ENCODE data around the gene MIXL1.

Gene MIXL1

GRCh38 chr1:226186124-226187018 lies 37.1 kb upstream of the MIXL1 start, which contains the start of gene ACBD3:
ACBD3 (minus strand) TSS chr1:226186741; CDS start chr1:226186675, 66 bp downstream.
- Histone ChIP-seq H4K91ac (ENCODE audit: low read depth, low read length) (peak within 1 kb of the TSS; percentile 98), H3K4me1 (ENCODE audit: control insufficient read depth in 1 of 2, insufficient read depth in 2 of 2, low read length in 2 of 2) (peaks cover 4 to 6% of the 10 kb centered on the region in 2 experiments), H3K79me2 (ENCODE audit: control insufficient read depth, insufficient read depth, low read length, poor library complexity) (peaks cover 21% of the 10 kb centered on the region), H3K79me1 (ENCODE audit: low read length) (peaks cover 10% of the 10 kb centered on the region), H3K9ac (ENCODE audit: low read length) (peak within 1 kb of the TSS; percentile 97), H2AFZ (ENCODE audit: insufficient read depth, low read length, poor library complexity) (peak within 1 kb of the TSS; percentile 96), H3K14ac (ENCODE audit: low read length) (peak within 1 kb of the TSS; percentile 98), H4K12ac (ENCODE audit: low read depth, low read length) (peak within 1 kb of the TSS; percentile 98), H3K23ac (ENCODE audit: low read length) (no peak within 1 kb of the TSS), H3K18ac (ENCODE audit: low read length) (peak within 1 kb of the TSS; percentile 91), H4K8ac (ENCODE audit: low read depth, low read length) (peak within 1 kb of the TSS; percentile 98), H2AK5ac (ENCODE audit: low read length) (peak within 1 kb of the TSS; percentile 19), H3K4me2 (ENCODE audit: low read length) (peak within 1 kb of the TSS; percentile 83), H2BK120ac (ENCODE audit: insufficient read depth, low read length, poor library complexity) (peak within 1 kb of the TSS; percentile 91), H3K4me3 (ENCODE audit: low read depth, low read length) (peak within 1 kb of the TSS; percentile 96), H2BK12ac (ENCODE audit: low read length) (peak within 1 kb of the TSS; percentile 5), H2BK5ac (ENCODE audit: low read depth, low read length, poor library complexity) (peak within 1 kb of the TSS; percentile 91), H3K36me3 (ENCODE audit: control insufficient read depth in 1 of 2, insufficient read depth in 2 of 2, low read length in 2 of 2) (peaks cover 0 to 3% of the 10 kb centered on the region in 2 experiments), H3K27ac (ENCODE audit: low read depth, low read length) (peak within 1 kb of the TSS; percentile 92), H3K27me3 (ENCODE audit: insufficient read depth, low read length) (no peaks in the 10 kb centered on the region), H3K9me3 (ENCODE audit: insufficient read depth, low read depth, low read length) (no peaks in the 10 kb centered on the region), H3K4ac (ENCODE audit: low read depth, low read length) (peak within 1 kb of the TSS; percentile 99)
- peak; percentile 77 to 86 for DNase-seq
- WGBS (ENCODE audit: extremely low coverage, insufficient coverage, insufficient read length), result no CpG with 5 or more reads among the region's 75 CpGs

DNA sequence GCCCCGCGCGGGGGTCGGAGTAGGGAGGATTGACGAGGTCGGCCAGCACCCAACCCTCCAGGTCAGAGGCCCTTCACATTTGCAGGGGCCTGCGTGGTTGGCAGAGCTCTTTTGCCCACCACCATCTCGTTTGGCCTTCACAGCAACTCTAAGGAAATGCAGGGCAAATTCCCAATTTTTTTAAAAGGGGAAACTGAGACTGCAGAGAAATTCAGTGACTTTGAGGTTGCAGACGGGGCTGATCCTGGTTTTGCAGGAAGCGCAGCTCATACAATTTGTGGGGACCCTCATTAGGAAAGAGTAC lies 36.5 kb upstream of the MIXL1 start:
- WGBS (ENCODE audit: extremely low coverage, insufficient coverage, insufficient read length), result no CpG with 5 or more reads among the region's 10 CpGs
- H2BK5ac ChIP-seq (ENCODE audit: low read depth, low read length, poor library complexity), result peak overlapping the region; percentile 67
- peaks cover 4 to 6% of the 10 kb centered on the region in 2 experiments for H3K4me1 ChIP-seq (ENCODE audit: control insufficient read depth in 1 of 2, insufficient read depth in 2 of 2, low read length in 2 of 2)
- peak overlapping the region; percentile 91 for H3K18ac ChIP-seq (ENCODE audit: low read length)
- H3K27me3 ChIP-seq (ENCODE audit: insufficient read depth, low read length), result no peaks in the 10 kb centered on the region
- peak overlapping the region; percentile 96 for H3K4me3 ChIP-seq (ENCODE audit: low read depth, low read length)
- peaks cover 18% of the 10 kb centered on the region for H3K79me2 ChIP-seq (ENCODE audit: control insufficient read depth, insufficient read depth, low read length, poor library complexity)
- H2BK12ac ChIP-seq (ENCODE audit: low read length), result no peak overlapping the region
- H3K23ac ChIP-seq (ENCODE audit: low read length), result no peak overlapping the region
- peak overlapping the region; percentile 96 for H2AFZ ChIP-seq (ENCODE audit: insufficient read depth, low read length, poor library complexity)
- peak overlapping the region; percentile 98 for H4K91ac ChIP-seq (ENCODE audit: low read depth, low read length)
- H3K4ac ChIP-seq (ENCODE audit: low read depth, low read length), result peak overlapping the region; percentile 76
- peak overlapping the region; percentile 86 for H3K14ac ChIP-seq (ENCODE audit: low read length)
- H4K12ac ChIP-seq (ENCODE audit: low read depth, low read length), result peak overlapping the region; percentile 98
- peaks cover 0 to under 1% of the 10 kb centered on the region in 2 experiments for H3K36me3 ChIP-seq (ENCODE audit: control insufficient read depth in 1 of 2, insufficient read depth in 2 of 2, low read length in 2 of 2)
- no peaks in the 10 kb centered on the region for H3K9me3 ChIP-seq (ENCODE audit: insufficient read depth, low read depth, low read length)
- H2BK120ac ChIP-seq (ENCODE audit: insufficient read depth, low read length, poor library complexity), result peak overlapping the region; percentile 61
- peak overlapping the region; percentile 83 for H3K4me2 ChIP-seq (ENCODE audit: low read length)
- H3K27ac ChIP-seq (ENCODE audit: low read depth, low read length), result peak overlapping the region; percentile 62
- peaks cover 10% of the 10 kb centered on the region for H3K79me1 ChIP-seq (ENCODE audit: low read length)
- peak overlapping the region; percentile 77 for H3K9ac ChIP-seq (ENCODE audit: low read length)
- no peak overlapping the region for H2AK5ac ChIP-seq (ENCODE audit: low read length)
- peak overlapping the region; percentile 98 for H4K8ac ChIP-seq (ENCODE audit: low read depth, low read length)
- DNase-seq, result no peak

DNA sequence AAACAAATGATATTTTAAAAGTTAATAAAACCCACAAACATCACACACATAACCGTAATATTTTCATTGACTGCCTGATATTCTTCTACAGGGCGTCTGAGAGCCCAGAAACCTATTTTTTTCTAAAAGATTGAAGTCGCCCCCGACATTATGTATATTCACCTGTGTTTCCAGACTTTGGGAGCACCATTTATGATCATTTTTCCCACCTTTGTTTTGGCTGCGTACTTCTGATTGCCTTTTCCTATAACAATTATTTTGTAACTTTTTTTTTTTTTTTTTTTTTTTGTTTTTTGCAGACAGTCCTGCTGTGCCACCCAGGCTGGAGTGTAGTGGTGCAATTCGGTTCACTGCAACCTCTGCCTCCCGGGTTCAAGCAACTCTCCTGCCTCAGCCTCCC lies 36.1 kb upstream of the MIXL1 start:
- Histone ChIP-seq H4K8ac (ENCODE audit: low read depth, low read length) (no peak overlapping the region), H3K79me1 (ENCODE audit: low read length) (peaks cover 10% of the 10 kb centered on the region), H2AK5ac (ENCODE audit: low read length) (no peak overlapping the region), H4K12ac (ENCODE audit: low read depth, low read length) (no peak overlapping the region), H4K91ac (ENCODE audit: low read depth, low read length) (no peak overlapping the region), H3K27me3 (ENCODE audit: insufficient read depth, low read length) (no peaks in the 10 kb centered on the region), H3K18ac (ENCODE audit: low read length) (no peak overlapping the region), H3K4ac (ENCODE audit: low read depth, low read length) (no peak overlapping the region), H3K79me2 (ENCODE audit: control insufficient read depth, insufficient read depth, low read length, poor library complexity) (peaks cover 14% of the 10 kb centered on the region), H2AFZ (ENCODE audit: insufficient read depth, low read length, poor library complexity) (no peak overlapping the region), H3K4me1 (ENCODE audit: control insufficient read depth in 1 of 2, insufficient read depth in 2 of 2, low read length in 2 of 2) (peaks cover 2 to 3% of the 10 kb centered on the region in 2 experiments), H3K9me3 (ENCODE audit: insufficient read depth, low read depth, low read length) (no peaks in the 10 kb centered on the region), H3K23ac (ENCODE audit: low read length) (no peak overlapping the region), H2BK12ac (ENCODE audit: low read length) (no peak overlapping the region), H2BK5ac (ENCODE audit: low read depth, low read length, poor library complexity) (no peak overlapping the region), H3K9ac (ENCODE audit: low read length) (no peak overlapping the region), H3K4me3 (ENCODE audit: low read depth, low read length) (no peak overlapping the region), H2BK120ac (ENCODE audit: insufficient read depth, low read length, poor library complexity) (no peak overlapping the region), H3K14ac (ENCODE audit: low read length) (no peak overlapping the region), H3K4me2 (ENCODE audit: low read length) (peak overlapping the region; percentile 83), H3K36me3 (ENCODE audit: control insufficient read depth in 1 of 2, insufficient read depth in 2 of 2, low read length in 2 of 2) (no peaks in the 10 kb centered on the region), H3K27ac (ENCODE audit: low read depth, low read length) (no peak overlapping the region)
- WGBS (ENCODE audit: extremely low coverage, insufficient coverage, insufficient read length), result no CpG with 5 or more reads among the region's 7 CpGs
- DNase-seq, result no peak

- H2AK5ac ChIP-seq (ENCODE audit: low read length), result no peak overlapping the region
- H4K8ac ChIP-seq (ENCODE audit: low read depth, low read length), result no peak overlapping the region
- no peak overlapping the region for H3K23ac ChIP-seq (ENCODE audit: low read length)
- no peak overlapping the region for H3K4me3 ChIP-seq (ENCODE audit: low read depth, low read length)
- H2BK12ac ChIP-seq (ENCODE audit: low read length), result no peak overlapping the region
- H3K4me1 ChIP-seq (ENCODE audit: control insufficient read depth in 1 of 2, insufficient read depth in 2 of 2, low read length in 2 of 2), result no peaks in the 10 kb centered on the region
- H3K79me1 ChIP-seq (ENCODE audit: low read length), result no peaks in the 10 kb centered on the region
- DNase-seq, result peak in 1 of 2 donors; percentile 58
- no peak overlapping the region for H3K14ac ChIP-seq (ENCODE audit: low read length)
- no peak overlapping the region for H3K9ac ChIP-seq (ENCODE audit: low read length)
- H3K36me3 ChIP-seq (ENCODE audit: control insufficient read depth in 1 of 2, insufficient read depth in 2 of 2, low read length in 2 of 2), result no peaks in the 10 kb centered on the region
- no peak overlapping the region for H2BK5ac ChIP-seq (ENCODE audit: low read depth, low read length, poor library complexity)
- H2AFZ ChIP-seq (ENCODE audit: insufficient read depth, low read length, poor library complexity), result no peak overlapping the region
- no peak overlapping the region for H4K12ac ChIP-seq (ENCODE audit: low read depth, low read length)
- no peak overlapping the region for H2BK120ac ChIP-seq (ENCODE audit: insufficient read depth, low read length, poor library complexity)
- no peak overlapping the region for H3K4me2 ChIP-seq (ENCODE audit: low read length)
- H3K4ac ChIP-seq (ENCODE audit: low read depth, low read length), result no peak overlapping the region
- H3K9me3 ChIP-seq (ENCODE audit: insufficient read depth, low read depth, low read length), result no peaks in the 10 kb centered on the region
- H3K18ac ChIP-seq (ENCODE audit: low read length), result no peak overlapping the region
- no peak overlapping the region for H4K91ac ChIP-seq (ENCODE audit: low read depth, low read length)
- no peak overlapping the region for H3K27ac ChIP-seq (ENCODE audit: low read depth, low read length)
- H3K79me2 ChIP-seq (ENCODE audit: control insufficient read depth, insufficient read depth, low read length, poor library complexity), result no peaks in the 10 kb centered on the region
- no CpG with 5 or more reads among the region's 1 CpG for WGBS (ENCODE audit: extremely low coverage, insufficient coverage, insufficient read length)
- H3K27me3 ChIP-seq (ENCODE audit: insufficient read depth, low read length), result no peaks in the 10 kb centered on the region
Observed at GRCh38 chr1:226195144-226195543, 28.3 kb upstream of the MIXL1 start.
